ENCODE measurements around the gene JAGN1. TPM values are rescaled to one million over a fixed set of nuclear protein-coding genes. Genes with fewer than 3 reads are reported as not detected.
"Not testable (repeated sequence)": the region's sequence is repeated elsewhere in the genome, so short reads cannot be mapped to it uniquely, and the experiment has no call there.

Gene JAGN1
- total RNA-seq, 1 experiment from 2014 or later = 22.6 TPM

DNA sequence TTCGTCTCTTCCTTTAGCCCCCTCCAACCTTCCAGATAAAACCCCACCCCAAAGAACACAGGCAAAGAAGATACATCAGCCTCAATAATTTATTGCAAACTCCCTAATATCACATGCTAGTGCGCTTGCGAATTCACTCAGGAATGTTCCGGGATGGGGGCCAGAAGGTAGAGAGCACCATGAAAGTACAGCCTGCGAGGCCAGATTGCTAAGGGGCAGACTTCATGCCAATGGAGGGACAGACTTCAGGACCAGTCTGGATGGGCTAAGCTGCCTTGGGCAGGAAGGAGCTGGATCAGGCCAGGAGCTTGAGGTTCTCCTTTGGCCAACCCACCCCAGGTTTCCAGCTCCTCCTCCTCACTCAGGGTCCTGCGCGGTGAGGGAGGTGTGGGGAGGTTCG, 23.8 kb upstream of the JAGN1 start:
- no peak for DNase-seq (ENCODE audit: low read depth)

- DNase-seq (ENCODE audit: low read depth) = no peak
Measured at GRCh38 chr3:9867106-9867505, 23.3 kb upstream of the JAGN1 start.

DNA sequence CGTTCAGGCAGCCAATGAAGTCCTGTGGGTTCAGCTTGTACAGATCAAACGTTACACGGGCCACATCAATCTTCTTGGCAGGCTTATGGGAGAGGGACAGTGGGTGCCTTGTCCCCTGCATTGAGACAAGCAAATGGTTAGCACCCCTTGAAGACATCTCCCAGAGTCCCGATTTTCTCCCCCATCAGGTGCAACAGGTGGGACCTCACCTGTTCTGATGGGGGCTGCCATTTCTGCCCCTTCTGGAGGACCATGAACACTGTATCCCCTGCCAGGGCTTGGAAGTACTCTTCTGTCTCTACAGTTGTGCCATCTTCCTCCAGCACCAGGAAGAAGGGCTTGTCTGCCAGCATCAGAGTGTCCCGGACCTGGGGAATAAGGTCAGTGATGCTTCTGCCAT, 20.5 kb upstream of the JAGN1 start:
- no peak for DNase-seq (ENCODE audit: low read depth)

GRCh38 chr3:9870978-9871377, 19.4 kb upstream of the JAGN1 start:
- DNase-seq (ENCODE audit: low read depth) = peak; percentile 57

DNA sequence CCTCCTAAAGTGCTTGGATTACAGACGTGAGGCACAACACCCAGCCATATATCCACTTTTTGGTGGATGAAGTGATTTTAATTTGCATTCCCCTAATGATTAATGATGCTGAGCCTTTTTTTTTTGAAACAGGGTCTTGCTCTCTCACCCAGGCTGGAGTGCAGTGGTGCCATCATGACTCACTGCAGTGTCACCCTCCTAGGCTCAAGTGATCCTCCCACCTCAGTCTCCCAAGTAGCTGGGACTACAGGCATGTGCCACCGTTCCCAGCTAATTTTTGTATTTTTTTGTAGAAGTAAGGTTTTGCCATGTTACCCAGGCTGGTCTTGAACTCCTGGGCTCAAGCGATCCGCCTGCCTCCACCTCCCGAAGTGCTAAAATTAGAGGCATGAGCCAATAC, 18.3 kb upstream of the JAGN1 start:
- not testable (repeated sequence) for DNase-seq (ENCODE audit: low read depth)

DNA sequence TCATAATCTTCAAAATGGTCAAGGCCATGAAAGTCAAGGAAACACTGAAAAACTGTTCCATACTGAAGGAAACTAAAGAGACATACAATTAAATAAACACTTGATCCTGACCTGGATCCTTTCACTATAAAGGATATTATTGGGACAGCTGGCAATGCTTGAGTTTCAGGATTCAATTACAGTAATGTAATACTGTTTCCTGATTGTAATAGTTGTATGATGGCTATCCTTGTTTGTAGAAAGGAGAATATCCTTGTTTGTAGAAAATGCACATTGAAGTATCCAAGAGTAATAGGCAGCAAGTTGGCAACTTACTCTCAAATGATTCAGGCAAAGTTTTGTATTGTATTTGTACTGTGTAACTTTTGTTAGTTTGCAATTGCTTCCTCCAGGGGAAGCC, 15.0 kb upstream of the JAGN1 start:
- DNase-seq (ENCODE audit: low read depth) = no peak

GRCh38 chr3:9876255-9876654, 14.2 kb upstream of the JAGN1 start:
- not testable (repeated sequence) for DNase-seq (ENCODE audit: low read depth)

DNA sequence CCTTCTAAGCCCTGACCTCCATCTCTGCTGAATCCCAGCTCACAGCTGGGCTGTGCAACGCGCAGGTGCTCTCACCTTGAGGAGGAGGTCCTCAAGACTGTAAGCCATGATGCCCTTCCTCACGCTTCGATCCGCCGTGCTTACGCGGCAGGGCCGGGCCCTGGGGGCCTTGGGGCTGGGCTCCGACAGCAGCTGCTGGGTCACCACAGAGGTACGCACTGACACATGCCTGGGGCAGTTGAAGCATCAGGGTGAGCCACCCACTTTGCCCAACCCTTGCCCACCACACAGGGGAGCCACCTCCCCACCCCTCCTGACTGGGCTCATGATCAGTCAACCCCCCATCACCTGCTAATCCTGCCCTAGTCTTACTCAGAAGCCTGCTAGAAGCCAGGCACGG, 13.4 kb upstream of the JAGN1 start:
- DNase-seq (ENCODE audit: low read depth) = no peak

DNA sequence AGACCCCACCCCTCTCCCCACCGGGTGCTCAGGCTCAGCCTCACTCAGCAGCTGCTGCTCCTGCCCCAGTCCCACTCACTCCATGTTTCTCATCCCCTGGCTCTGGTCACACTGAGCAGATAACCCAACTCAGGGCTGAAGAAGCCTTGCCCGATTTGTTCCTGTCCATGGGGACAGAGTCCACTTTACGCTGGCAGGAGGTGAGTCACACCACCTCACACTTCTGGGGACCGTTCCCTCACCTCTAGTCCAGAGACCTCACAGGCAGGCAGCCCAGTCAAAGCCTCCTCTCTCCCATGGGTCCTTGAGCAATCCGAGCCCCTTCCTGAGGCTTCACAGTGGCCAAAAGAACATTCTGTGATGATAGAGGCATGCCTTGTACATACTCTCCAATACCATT, 11.7 kb upstream of the JAGN1 start:
- peak; percentile 11 for DNase-seq (ENCODE audit: low read depth)

DNA sequence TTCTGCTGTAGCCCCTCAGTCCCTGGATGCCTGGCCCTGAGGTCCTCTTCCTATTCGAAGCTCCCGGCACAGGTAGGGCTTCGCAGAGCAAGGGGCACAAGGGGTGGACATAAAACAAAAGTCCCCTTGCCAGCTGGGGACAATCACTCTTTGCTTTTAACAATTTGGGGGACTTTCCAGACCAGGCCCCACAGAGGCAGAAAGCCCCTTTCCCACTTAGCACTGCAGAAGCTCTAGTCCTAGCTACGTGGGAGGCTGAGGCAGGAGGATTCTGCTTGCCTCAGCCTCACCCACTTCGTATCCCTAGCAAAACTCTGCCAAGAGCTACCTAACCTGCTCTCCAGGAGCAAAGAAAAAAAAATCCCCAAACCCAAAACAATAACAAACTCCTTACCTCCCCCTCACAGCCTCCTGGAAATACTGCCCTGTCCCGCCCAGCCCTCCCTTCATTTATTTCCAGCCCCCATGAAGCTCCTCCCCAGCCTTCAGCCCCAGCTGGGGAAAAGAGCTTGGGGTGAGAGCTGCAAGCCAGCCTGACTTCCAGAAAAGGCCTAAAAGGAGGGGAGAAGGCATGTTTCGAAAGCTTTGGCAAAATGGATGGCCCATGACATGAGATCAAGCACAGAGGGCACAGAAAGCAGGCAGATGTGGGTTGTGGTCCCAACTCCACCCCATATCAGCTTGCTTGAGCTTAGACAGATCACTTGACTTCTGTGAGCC, 10.4 kb upstream of the JAGN1 start, which contains the start of gene CIDEC:
Gene CIDEC (minus strand): TSS at position 424 of the 720 bp plus-strand sequence. CDS start 1,767 bp downstream, outside the sequence.
- DNase-seq (ENCODE audit: low read depth) = no peak

- no peak for DNase-seq (ENCODE audit: low read depth)
Measured at GRCh38 chr3:9881441-9881840, 9.0 kb upstream of the JAGN1 start.

- no peak for DNase-seq (ENCODE audit: low read depth)
Measured at GRCh38 chr3:9883706-9884554, 6.5 kb upstream of the JAGN1 start.

GRCh38 chr3:9884555-9885165, 5.8 kb upstream of the JAGN1 start:
- peak; percentile 88 for DNase-seq (ENCODE audit: low read depth)

- DNase-seq (ENCODE audit: low read depth) = no peak
Measured at GRCh38 chr3:9886328-9886727, 4.1 kb upstream of the JAGN1 start.

- no peak for DNase-seq (ENCODE audit: low read depth)
Measured at GRCh38 chr3:9887480-9887879, 2.9 kb upstream of the JAGN1 start.

- no peak for DNase-seq (ENCODE audit: low read depth)
Measured at GRCh38 chr3:9888540-9888939, 1.9 kb upstream of the JAGN1 start.

GRCh38 chr3:9889405-9889804, 1.0 kb upstream of the JAGN1 start:
- DNase-seq (ENCODE audit: low read depth) = no peak

- no peak for DNase-seq (ENCODE audit: low read depth)
Measured at GRCh38 chr3:9891072-9891622, 737 bp downstream of the JAGN1 start.

- DNase-seq (ENCODE audit: low read depth) = no peak
Measured at GRCh38 chr3:9893739-9894138, 3.3 kb downstream of the JAGN1 start.

DNA sequence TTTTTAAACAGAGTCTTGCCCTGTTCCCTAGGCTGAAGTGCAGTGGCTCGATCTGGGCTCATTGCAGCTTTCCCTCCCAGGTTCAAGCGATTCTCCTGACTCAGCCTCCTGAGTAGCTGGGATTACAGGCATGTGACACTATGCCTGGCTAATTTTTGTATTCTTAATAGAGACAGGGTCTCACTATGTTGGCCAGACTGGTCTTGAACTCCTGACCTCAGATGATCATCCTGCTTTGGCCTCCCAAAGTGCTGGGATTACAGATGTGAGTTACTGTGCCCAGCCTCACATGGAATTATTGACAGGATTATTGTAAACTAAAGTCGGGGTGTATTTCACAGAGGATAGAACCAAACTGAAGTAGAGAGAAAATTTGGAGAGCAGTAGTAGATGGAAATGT, 5.3 kb downstream of the JAGN1 start:
- not testable (repeated sequence) for DNase-seq (ENCODE audit: low read depth)

GRCh38 chr3:9896755-9897407, 6.5 kb downstream of the JAGN1 start:
- DNase-seq (ENCODE audit: low read depth) = not testable (repeated sequence)

All from M059J (cell line).